Stomach (tissue), 4 donors: ENCODE data around the gene ZNF595.

Experiments used
- EP300 ChIP-seq: sonication (generic); formaldehyde crosslinking; IDR thresholded peaks from one replicate; pipeline ENCODE4 v1.6.1; 2017; ENCODE audit warnings: antibody characterized with exemption
- POLR2A ChIP-seq, 4 donors: fragments of 450-650 bp; IDR thresholded peaks; one replicate each; pipeline ENCODE4 v1.6.1; 2016; ENCODE audit warnings: antibody characterized with exemption in 4 of 4, control low read depth in 2 of 4, mild to moderate bottlenecking in 1 of 4, moderate library complexity in 1 of 4

GRCh38 chr4:125833-126232 lies 72.7 kb downstream of the ZNF595 start:
- TF ChIP-seq POLR2A (IDR thresholded peaks at IDR 0.05) (no peak), EP300 (no peak)
